NCI-H146 treated with DMSO at 0.1 percent for 48 hours (cell line): ENCODE measurements around the gene NCCRP1.

Experiments
- DNase-seq: peaks from one replicate; lab custom pipeline; 2025; ENCODE audit not compliant: unreplicated experiment; lab: John Stamatoyannopoulos, UW

The NCCRP1 gene

GRCh38 chr19:39196860-39197562 is at the start of gene NCCRP1:
NCCRP1 (plus strand) TSS chr19:39196964; CDS start chr19:39196983, 19 bp downstream.
- no peak for DNase-seq

- DNase-seq: no peak
Measured at GRCh38 chr19:39147480-39147879, 49.3 kb upstream of the NCCRP1 start.

GRCh38 chr19:39148939-39149529 is 47.7 kb upstream of the NCCRP1 start:
- no peak for DNase-seq

- no peak for DNase-seq
Measured at GRCh38 chr19:39150235-39150634, 46.5 kb upstream of the NCCRP1 start.

- no peak for DNase-seq
Measured at GRCh38 chr19:39150807-39151600, 45.8 kb upstream of the NCCRP1 start.

- no peak for DNase-seq
Measured at GRCh38 chr19:39152066-39152465, 44.7 kb upstream of the NCCRP1 start.

- DNase-seq: no peak
Measured at GRCh38 chr19:39154100-39154628, 42.6 kb upstream of the NCCRP1 start.

- no peak for DNase-seq
Measured at GRCh38 chr19:39154629-39155100, 42.1 kb upstream of the NCCRP1 start.

- DNase-seq: no peak
Measured at GRCh38 chr19:39155114-39155700, 41.6 kb upstream of the NCCRP1 start.

- no peak for DNase-seq
Measured at GRCh38 chr19:39155741-39156140, 41.0 kb upstream of the NCCRP1 start.

- no peak for DNase-seq
Measured at GRCh38 chr19:39156326-39157230, 40.2 kb upstream of the NCCRP1 start.

GRCh38 chr19:39157275-39157996 is 39.3 kb upstream of the NCCRP1 start:
- no peak for DNase-seq

GRCh38 chr19:39157997-39158389 is 38.8 kb upstream of the NCCRP1 start:
- no peak for DNase-seq

GRCh38 chr19:39158646-39159260 is 38.0 kb upstream of the NCCRP1 start:
- no peak for DNase-seq

GRCh38 chr19:39160523-39160861 is 36.3 kb upstream of the NCCRP1 start:
- DNase-seq: no peak

- DNase-seq: no peak
Measured at GRCh38 chr19:39160889-39161672, 35.7 kb upstream of the NCCRP1 start.

GRCh38 chr19:39162441-39163043 is 34.2 kb upstream of the NCCRP1 start:
- DNase-seq: no peak

GRCh38 chr19:39163621-39164020 is 33.1 kb upstream of the NCCRP1 start:
- no peak for DNase-seq
